AG09319 (cell line): Measurements from ENCODE around the gene DNPH1.

ENCODE experiments used
- DNase-seq: peaks from one replicate; pipeline ENCODE4 v3.0.0-alpha.2; 2010; ENCODE audit warnings: low read depth; ENCODE audit errors: extremely low read depth
- CTCF ChIP-seq: IDR thresholded peaks from 2 replicates; pipeline ENCODE4 v1.5.1; 2011; ENCODE audit warnings: low read depth, mild to moderate bottlenecking, inconsistent platforms, low read length, moderate library complexity

The DNPH1 gene

GRCh38 chr6:43262780-43263313 lies 33.6 kb upstream of the DNPH1 start:
- TF ChIP-seq CTCF, result no peak
- no peak for DNase-seq

- TF ChIP-seq CTCF, result no peak
Observed at GRCh38 chr6:43262000-43262779, 32.9 kb upstream of the DNPH1 start.

GRCh38 chr6:43261198-43261597 lies 31.9 kb upstream of the DNPH1 start:
- no peak for DNase-seq
- no peak for TF ChIP-seq CTCF

More at GRCh38 chr6:43262000-43262779, 32.9 kb upstream of the DNPH1 start:
- no peak for DNase-seq

- DNase-seq, result no peak
- no peak for TF ChIP-seq CTCF
Observed at GRCh38 chr6:43260791-43261190, 31.5 kb upstream of the DNPH1 start.

GRCh38 chr6:43258807-43259686 lies 29.8 kb upstream of the DNPH1 start:
- no peak for TF ChIP-seq CTCF
- DNase-seq, result no peak

- no peak for TF ChIP-seq CTCF
- DNase-seq, result no peak
Observed at GRCh38 chr6:43258180-43258579, 28.9 kb upstream of the DNPH1 start.
